NCI-H2196 treated with DMSO at 0.1 percent for 48 hours (cell line): Measurements from ENCODE around the gene RALA.
"Not testable (repeated sequence)": the region's sequence is repeated elsewhere in the genome, so short reads cannot be mapped to it uniquely, and the experiment has no call there.

Experiments used
- DNase-seq: peaks from one replicate; lab custom pipeline; 2025; ENCODE audit not compliant: unreplicated experiment; lab: John Stamatoyannopoulos, UW

RALA gene

GRCh38 chr7:39681887-39682441 lies 58.6 kb downstream of the RALA start:
- no peak for DNase-seq

- DNase-seq, result no peak
Measured at GRCh38 chr7:39683216-39683845, 60.0 kb downstream of the RALA start.

- DNase-seq, result no peak
Measured at GRCh38 chr7:39686261-39686924, 63.0 kb downstream of the RALA start.

DNA sequence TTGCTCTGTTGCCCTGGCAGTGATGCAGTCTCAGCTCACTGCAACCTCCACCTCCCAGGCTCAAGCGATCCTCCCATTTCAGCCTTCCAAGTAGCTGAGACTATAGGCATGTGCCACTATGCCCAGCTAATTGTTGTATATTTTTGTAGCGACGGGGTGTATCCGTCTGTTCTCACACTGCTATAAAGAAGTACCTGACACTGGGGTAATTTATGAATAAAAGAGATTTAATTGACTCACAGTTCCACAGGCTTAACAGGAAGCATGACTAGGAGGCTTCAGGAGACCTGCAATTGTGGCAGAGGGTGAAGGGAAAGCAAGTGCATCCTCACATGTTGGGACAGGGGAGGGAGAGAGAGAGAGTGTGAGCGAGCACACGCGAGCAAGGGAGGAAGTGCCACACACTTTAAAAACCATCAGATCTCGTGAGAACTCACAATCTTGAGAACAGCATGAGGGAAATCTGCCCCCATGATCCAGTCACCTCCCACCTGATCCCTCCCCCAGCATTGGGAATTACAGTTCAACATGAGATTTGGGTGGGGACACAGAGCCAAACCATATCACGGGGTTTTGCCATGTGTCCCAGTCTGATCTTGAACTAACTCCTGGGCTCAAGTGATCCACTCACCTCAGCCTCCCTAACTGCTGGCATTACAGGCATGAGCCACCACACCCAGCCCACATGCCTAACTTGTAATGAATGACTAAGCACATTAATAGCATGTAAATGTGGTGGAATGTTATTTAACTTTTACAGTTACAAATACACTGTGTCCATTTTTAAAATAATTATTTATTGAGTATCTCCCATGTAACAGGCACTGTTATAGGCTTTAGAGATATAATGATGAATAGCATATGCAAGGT lies 65.5 kb downstream of the RALA start:
- no peak for DNase-seq

DNA sequence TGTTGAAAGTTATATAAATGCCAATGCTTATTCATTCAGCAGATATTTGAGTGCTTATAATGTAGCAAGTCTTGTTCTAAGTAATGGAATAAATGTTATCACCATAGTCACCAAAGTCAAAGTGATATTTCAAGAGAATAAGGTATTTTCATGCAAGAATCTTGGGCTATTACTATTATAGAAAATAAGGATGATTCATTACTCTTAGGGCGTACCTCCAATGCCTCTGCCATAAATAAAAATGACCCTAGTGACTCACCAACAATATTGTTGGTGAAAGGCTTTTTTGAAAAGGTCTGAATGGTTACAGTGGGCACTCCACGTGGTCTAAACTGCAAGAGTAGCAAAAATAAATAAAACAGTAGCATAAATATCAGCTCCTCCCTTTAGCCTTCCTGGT lies 68.4 kb downstream of the RALA start:
- DNase-seq, result no peak

GRCh38 chr7:39693086-39693485 lies 69.7 kb downstream of the RALA start:
- DNase-seq, result not testable (repeated sequence)

DNA sequence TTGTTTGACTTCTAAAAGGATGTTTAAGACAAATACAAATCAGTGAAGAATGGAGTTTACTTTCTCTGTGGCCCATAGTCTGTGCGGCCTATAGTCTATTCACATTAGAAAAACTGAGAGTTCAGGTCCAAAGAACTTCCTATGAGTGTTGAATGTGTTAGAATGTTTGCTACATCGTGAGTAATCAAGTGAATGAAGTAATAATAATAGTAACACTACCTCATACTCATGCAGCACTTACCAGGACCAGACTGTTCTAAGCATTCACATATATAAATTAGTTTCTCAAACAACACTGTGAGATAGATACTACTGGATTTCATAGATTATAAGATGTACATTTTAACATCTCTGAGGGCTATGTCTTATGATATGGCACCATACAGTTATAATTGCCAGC lies 70.4 kb downstream of the RALA start:
- DNase-seq, result no peak

DNA sequence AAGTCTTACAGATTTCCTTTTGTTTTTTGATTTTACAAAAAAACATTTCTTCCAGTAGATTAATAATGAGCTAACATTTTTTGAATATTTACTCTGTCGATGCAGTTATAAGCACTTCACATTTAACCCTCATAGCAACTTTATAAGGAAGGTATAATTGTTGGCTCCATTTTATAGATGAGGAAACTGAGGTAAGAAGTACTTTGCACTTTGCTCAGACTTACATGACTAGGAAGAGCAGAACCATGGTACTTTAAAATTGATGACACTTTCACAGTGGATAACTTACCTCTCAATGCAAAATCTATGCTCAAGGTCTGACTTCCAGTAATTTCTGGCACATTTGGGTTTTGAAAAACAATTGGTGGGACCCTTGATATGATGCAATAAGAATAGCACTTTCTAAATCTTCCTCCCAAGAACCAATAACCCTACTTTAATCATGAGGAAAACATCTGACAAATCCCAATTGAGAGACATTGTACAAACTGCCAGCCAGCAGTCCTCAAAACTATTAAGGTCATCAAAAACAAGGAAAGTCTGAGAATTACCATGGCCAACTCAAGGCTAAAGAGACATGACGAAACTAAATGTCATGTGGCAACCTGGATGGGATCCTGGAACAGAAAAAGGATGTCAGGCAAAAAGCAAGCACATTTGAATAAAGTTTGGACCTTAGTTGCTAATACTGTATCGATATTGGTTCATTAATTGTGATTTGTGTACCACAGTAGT lies 72.6 kb downstream of the RALA start:
- no peak for DNase-seq

GRCh38 chr7:39696631-39697030 lies 73.3 kb downstream of the RALA start:
- DNase-seq, result no peak

DNA sequence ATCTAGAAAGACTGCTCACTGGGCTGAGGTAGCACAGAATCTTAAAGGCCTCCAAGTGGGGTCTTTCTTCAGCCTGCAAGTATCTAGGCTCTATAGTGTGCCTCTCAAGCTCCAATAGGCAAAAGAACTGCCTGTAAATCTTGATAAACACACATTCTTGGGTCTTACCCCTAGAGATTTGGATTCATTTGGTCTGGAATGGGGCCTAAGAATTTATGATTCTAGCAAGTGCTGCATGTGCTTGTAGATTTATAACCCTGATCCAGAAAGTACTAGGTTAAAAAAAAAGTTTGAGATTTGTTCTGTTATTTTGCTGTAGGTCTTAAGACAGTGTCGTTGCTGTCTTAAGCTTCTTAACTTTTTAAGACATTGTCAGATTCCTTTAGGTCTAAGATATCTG lies 74.1 kb downstream of the RALA start:
- DNase-seq, result no peak

GRCh38 chr7:39700165-39700564 lies 76.8 kb downstream of the RALA start:
- DNase-seq, result no peak

DNA sequence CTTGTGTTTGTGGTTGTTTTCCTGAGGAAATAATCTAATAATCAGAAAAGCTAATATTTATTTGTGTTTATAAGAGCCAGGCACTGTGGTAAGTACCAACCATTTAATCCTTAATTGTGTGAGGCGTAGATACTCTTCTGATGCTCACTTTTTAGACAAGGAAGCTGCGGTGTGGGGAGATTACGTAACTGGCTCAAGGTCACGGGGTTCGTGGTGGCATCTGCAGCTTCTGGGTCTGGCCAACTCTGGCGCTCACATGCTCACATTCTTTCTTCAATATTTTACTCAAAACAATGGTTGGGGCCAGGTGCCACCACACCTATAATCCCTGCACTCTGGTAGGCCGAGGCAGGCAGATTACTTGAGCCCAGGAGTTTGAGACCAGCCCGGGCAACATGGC lies 77.6 kb downstream of the RALA start:
- DNase-seq, result no peak

GRCh38 chr7:39702133-39702532 lies 78.8 kb downstream of the RALA start:
- DNase-seq, result no peak

- no peak for DNase-seq
Measured at GRCh38 chr7:39703144-39703543, 79.8 kb downstream of the RALA start.

DNA sequence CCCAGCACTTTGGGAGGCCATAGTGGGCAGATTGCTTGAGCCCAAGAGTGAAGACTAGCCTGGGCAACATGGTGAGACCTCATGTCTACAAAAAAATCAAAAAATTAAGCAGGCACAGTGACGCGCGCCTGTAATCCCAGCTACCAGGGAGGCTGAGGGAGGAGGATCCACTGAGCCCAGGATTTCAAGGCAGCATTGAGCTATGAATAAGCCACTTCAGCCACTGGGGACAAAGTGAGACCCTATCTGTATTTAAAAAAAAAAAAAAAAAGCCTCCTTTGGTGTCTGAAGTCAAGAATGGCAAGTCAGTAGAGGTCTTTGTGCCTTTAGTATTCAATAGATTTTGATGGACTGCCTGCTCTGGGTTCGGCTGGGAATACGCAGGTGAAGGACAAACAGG lies 85.7 kb downstream of the RALA start:
- no peak for DNase-seq

DNA sequence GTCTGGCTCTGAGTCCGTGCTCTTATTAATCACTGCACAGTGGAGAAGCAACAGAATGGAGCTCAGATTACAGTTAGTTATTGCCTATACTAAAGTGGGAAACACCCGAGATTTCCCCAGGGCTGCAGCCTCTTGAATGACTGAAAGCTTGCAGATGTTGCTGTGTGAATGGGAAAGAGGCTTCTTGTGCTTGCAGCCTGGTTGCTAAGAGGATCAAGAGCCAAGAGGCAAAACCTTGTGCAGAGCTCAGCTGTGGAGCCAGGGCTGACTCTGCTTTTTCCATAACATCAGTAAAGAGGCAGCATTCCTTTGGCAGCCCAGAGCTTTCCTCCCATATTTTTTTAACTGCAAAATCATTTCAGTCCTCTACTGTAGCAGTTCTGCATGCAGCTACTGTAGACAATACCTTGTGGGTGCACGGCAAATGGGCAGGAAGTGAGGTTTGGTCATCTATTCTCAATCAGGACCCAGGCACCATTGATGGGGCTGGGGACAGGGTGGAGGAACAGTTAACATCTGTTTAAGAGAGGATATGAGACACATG lies 86.5 kb downstream of the RALA start:
- no peak for DNase-seq

- no peak for DNase-seq
Measured at GRCh38 chr7:39712751-39713150, 89.4 kb downstream of the RALA start.

DNA sequence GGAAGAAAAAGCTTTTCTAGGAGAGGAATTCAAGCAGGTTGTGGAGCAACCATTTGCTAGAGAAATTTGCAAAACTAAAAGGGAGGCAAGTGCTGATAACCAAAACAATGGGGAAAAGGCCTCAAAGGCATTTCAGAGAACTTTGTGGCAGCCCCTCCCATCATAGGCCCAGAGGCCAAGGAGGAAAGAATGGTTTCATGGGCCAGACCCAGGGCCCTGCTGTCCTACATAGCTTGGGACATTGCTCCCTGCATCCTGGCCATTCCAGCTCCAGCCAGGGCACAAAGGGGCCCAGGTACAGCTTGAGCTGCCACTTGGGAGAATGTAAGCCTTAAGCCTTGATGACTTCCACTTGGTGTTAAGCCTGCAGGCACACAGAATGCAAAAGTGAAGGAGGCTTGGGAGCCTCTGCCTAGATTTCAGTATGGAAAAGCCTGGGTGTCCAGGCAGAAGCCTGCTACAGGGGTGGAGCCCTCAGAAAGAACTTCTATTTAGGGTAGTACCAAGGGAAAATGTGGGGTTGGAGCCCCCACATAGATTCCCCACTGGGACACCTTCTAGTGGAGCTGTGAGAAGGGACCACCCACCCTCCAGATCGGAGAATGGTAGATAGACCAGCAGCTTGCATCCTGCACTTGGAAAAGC lies 91.2 kb downstream of the RALA start:
- no peak for DNase-seq

- peak; percentile 17 for DNase-seq
Measured at GRCh38 chr7:39720586-39720985, 97.2 kb downstream of the RALA start.

DNA sequence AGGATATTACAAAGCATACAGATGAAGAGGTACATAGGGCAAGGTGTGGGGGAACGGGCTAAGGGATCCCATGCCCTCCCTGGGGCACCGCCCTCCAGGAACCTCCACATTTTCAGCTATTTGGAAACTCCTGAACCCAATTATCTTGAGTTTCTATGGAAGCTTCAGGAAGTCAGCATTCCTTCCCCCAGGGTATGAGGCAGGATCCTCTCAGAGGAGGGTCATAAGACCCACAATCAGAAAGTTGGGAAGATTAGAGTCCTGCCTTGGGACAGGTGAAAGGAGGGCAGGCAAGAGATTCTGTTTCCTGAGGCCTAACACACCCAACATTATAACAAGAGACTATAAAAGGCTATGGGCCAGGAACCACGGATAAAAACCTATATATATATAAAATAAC lies 98.0 kb downstream of the RALA start:
- no peak for DNase-seq
